HEK293 (cell line): Measurements from ENCODE around the gene PIK3R6.

ENCODE experiments used
- CTCF ChIA-PET: fragments of 350-600 bp; formaldehyde crosslinking; extraction: SDS; loops from one replicate; lab custom pipeline; 2021; ENCODE audit warnings: antibody characterized with exemption; lab: Yijun Ruan, JAX
- POLR2A ChIA-PET: fragments of 300-600 bp; formaldehyde crosslinking; extraction: SDS; loops from one replicate; lab custom pipeline; 2020; ENCODE audit warnings: antibody characterized with exemption, inconsistent platforms; lab: Yijun Ruan, JAX
- H3K27ac ChIP-seq: fragments of 200-500 bp; sonication (Bioruptor generic); 2 replicates; pipeline ENCODE4 v1.5.1; 2014; ENCODE audit warnings: low read depth, low read length, control low read depth, inconsistent platforms; ENCODE audit errors: extremely low read depth
- H3K36me3 ChIP-seq, 2 experiments: fragments of 200-500 bp in 1 of 2; sonication (Bioruptor generic) in 1 of 2; 1 replicate in 1 of 2; 2 replicates in 1 of 2; pipeline ENCODE4 v1.5.1; 2014 to 2017; ENCODE audit warnings: inconsistent platforms in 2 of 2, low read length in 2 of 2; ENCODE audit not compliant: control insufficient read depth in 2 of 2, insufficient read depth in 1 of 2
- H3K4me1 ChIP-seq: fragments of 200-500 bp; sonication (Bioruptor generic); 2 replicates; pipeline ENCODE4 v1.5.1; 2014; ENCODE audit warnings: mild to moderate bottlenecking, low read length, inconsistent platforms; ENCODE audit not compliant: control insufficient read depth, insufficient read depth
- H3K4me3 ChIP-seq: 2 replicates; pipeline ENCODE4 v1.5.1; 2011; ENCODE audit warnings: low read depth, mild to moderate bottlenecking, control low read depth, low read length, moderate library complexity
- H3K9me3 ChIP-seq: fragments of 200-500 bp; sonication (Bioruptor generic); 2 replicates; pipeline ENCODE4 v1.5.1; 2014; ENCODE audit warnings: low read depth, low read length, inconsistent platforms; ENCODE audit not compliant: control insufficient read depth, insufficient read depth
- HOXA7 ChIP-seq: sonication (generic); formaldehyde crosslinking; IDR thresholded peaks from 2 replicates; pipeline ENCODE4 v1.8.1; 2022; ENCODE audit warnings: missing genetic modification reagents, borderline replicate concordance
- HOXC10 ChIP-seq: sonication (generic); formaldehyde crosslinking; IDR thresholded peaks from 2 replicates; pipeline ENCODE4 v1.8.1; 2023; ENCODE audit warnings: mild to moderate bottlenecking, missing genetic modification reagents
- HOXD13 ChIP-seq: sonication (generic); formaldehyde crosslinking; IDR thresholded peaks from 2 replicates; pipeline ENCODE4 v1.8.0; 2022; ENCODE audit warnings: missing genetic modification reagents, borderline replicate concordance
- ZFHX2 ChIP-seq: fragments of 450-650 bp; formaldehyde crosslinking; conservative IDR thresholded peaks from 2 replicates; pipeline ENCODE4 v1.5.1; 2016; ENCODE audit warnings: missing biosample characterization, missing genetic modification characterization
- ZNF112 ChIP-seq: fragments of 450-650 bp; formaldehyde crosslinking; IDR thresholded peaks from 2 replicates; pipeline ENCODE4 v1.5.0; 2017; ENCODE audit warnings: missing biosample characterization, missing genetic modification characterization
- ZNF157 ChIP-seq: fragments of 450-650 bp; formaldehyde crosslinking; IDR thresholded peaks from 2 replicates; pipeline ENCODE4 v1.5.1; 2016; ENCODE audit warnings: missing biosample characterization, missing genetic modification characterization
- ZNF174 ChIP-seq: fragments of 450-650 bp; formaldehyde crosslinking; IDR thresholded peaks from 2 replicates; pipeline ENCODE4 v1.5.0; 2017; ENCODE audit warnings: missing biosample characterization, mild to moderate bottlenecking, missing genetic modification characterization
- ZNF571 ChIP-seq: fragments of 450-650 bp; formaldehyde crosslinking; IDR thresholded peaks from 2 replicates; pipeline ENCODE4 v1.5.0; 2017; ENCODE audit warnings: missing biosample characterization, missing genetic modification characterization
- ZNF660 ChIP-seq: fragments of 450-650 bp; IDR thresholded peaks from 2 replicates; pipeline ENCODE4 v1.5.1; 2018; ENCODE audit warnings: missing biosample characterization, mild to moderate bottlenecking, missing genetic modification characterization
- ZNF677 ChIP-seq: fragments of 450-650 bp; IDR thresholded peaks from 2 replicates; pipeline ENCODE4 v1.5.0; 2018; ENCODE audit warnings: missing biosample characterization, mild to moderate bottlenecking, missing genetic modification characterization, moderate library complexity
- ZXDB ChIP-seq: fragments of 450-650 bp; formaldehyde crosslinking; IDR thresholded peaks from 2 replicates; pipeline ENCODE4 v1.5.1; 2016; ENCODE audit warnings: missing biosample characterization, missing genetic modification characterization
- TF ChIP-seq, protein P1 (sequence below): fragments of 450-650 bp; formaldehyde crosslinking; IDR thresholded peaks from 2 replicates; pipeline ENCODE4 v1.5.1; 2016; ENCODE audit warnings: missing biosample characterization, missing genetic modification characterization, low read depth
- TF ChIP-seq, protein P2 (sequence below): fragments of 450-650 bp; formaldehyde crosslinking; IDR thresholded peaks from 2 replicates; pipeline ENCODE4 v1.5.1; 2017; ENCODE audit warnings: missing biosample characterization, missing genetic modification characterization

The PIK3R6 gene

DNA sequence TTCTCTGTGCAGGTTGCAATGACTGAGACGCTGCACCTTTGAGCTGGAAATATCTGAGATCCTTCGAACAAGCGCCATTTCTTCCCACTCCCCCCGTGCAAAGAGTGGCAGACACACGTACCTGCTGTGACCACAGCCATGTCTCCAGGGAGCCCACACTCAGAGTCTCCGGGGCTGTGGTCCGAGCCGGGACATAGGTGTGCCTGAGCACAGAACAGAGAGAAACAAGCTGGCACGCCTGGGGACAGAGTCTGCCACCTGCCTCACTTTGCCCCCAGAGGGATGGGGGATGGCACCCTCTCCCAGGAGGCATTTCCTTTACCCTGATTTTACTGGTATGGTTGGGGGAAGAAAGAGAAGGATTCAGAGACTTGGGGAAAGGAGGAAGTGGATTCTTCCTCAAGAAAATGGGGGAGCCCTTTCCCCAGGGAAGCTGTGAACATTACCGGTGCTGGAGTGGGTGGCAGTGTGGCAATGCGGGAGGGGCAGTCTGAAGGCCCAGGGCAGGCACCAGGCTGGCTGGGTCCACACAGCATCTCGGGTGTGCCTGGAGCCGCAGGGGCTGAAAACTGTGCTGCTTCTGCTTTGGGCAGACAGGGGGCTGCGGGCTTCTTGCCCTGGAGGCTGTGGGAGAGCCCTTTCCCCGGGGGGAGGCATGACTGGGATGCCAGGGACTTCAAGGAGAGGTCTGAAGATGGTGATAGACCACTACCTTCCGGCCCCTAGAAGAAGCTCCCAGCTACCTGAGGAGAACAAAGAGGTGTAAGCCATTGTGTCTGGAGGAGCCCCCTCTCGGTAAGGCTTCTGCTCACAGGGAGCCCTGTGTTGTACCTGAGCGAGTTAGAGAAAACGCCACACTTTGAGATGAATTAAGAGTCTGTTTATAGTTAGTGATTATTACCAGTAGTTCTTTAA lies 6.6 kb upstream of the PIK3R6 start:
- Histone ChIP-seq H3K4me3 (no peak overlapping the region), H3K36me3 (no peaks in the 10 kb centered on the region), H3K9me3 (no peaks in the 10 kb centered on the region), H3K27ac (no peak overlapping the region), H3K4me1 (no peaks in the 10 kb centered on the region)
- CTCF ChIA-PET = interaction anchor here (0.6 to 1.4 kb wide), 4 partner anchors 14 to 1421 kb away, joined by 3 to 4 read pairs (median 4); no protein-coding TSS in a partner anchor
- TF ChIP-seq ZNF571 (tag by site-specific recombination) (no peak), ZNF157 (no peak), ZXDB (tag by site-specific recombination) (no peak), HOXD13 (no peak), ZNF174 (no peak)
- TF ChIP-seq, protein P1, sequence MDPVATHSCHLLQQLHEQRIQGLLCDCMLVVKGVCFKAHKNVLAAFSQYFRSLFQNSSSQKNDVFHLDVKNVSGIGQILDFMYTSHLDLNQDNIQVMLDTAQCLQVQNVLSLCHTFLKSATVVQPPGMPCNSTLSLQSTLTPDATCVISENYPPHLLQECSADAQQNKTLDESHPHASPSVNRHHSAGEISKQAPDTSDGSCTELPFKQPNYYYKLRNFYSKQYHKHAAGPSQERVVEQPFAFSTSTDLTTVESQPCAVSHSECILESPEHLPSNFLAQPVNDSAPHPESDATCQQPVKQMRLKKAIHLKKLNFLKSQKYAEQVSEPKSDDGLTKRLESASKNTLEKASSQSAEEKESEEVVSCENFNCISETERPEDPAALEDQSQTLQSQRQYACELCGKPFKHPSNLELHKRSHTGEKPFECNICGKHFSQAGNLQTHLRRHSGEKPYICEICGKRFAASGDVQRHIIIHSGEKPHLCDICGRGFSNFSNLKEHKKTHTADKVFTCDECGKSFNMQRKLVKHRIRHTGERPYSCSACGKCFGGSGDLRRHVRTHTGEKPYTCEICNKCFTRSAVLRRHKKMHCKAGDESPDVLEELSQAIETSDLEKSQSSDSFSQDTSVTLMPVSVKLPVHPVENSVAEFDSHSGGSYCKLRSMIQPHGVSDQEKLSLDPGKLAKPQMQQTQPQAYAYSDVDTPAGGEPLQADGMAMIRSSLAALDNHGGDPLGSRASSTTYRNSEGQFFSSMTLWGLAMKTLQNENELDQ (tag by site-specific recombination) = no peak
- TF ChIP-seq, all 188 proteins: peak for 0
- POLR2A ChIA-PET = no interaction called here

DNA sequence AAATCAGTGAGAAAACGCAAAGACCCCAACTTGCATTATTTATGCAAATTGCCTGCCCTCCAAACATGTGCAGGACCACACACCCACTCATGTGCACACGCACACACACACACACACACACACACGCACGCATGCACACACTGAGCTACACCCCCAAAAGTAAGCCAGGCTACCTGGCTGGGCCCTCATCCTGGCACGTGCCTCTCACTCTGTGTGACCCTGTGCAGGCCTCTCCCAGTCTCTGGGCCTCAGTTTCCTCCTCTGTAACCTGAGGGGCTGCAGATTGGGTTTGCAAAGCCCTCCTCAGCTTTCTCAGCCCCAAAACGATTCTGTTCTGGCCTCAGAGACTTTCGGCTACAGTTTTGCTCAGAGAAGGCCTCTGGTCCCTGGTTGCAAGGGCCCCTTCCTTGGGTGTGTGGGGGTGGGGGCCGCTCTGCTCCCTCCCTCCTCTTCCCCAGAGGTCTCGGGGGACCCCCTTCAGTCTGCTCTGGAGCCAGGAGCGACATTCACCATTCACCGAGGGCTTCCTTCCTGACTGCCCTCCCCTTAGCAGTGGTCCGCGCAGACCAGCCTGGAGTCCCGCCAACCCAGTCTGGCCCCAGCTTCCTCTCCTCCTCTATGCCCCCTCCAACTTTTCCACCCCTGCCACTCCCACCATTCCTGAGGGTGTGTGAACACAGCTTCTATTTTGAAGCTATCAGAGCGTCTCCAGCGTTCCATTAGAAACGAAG lies 5.4 kb upstream of the PIK3R6 start:
- ChIA-PET CTCF (interaction anchor here (1.4 kb wide), 1 partner anchor 40 kb away, joined by 3 read pairs; no protein-coding TSS in a partner anchor), POLR2A (no interaction called here)
- TF ChIP-seq ZFHX2 (0 out of 2 replicates have a peak, but pooled peaks have one; percentile 14), HOXC10 (CRISPR knock-in tag) (no peak), ZNF660 (tag by site-specific recombination) (no peak), ZNF112 (no peak)
- TF ChIP-seq, protein P2, sequence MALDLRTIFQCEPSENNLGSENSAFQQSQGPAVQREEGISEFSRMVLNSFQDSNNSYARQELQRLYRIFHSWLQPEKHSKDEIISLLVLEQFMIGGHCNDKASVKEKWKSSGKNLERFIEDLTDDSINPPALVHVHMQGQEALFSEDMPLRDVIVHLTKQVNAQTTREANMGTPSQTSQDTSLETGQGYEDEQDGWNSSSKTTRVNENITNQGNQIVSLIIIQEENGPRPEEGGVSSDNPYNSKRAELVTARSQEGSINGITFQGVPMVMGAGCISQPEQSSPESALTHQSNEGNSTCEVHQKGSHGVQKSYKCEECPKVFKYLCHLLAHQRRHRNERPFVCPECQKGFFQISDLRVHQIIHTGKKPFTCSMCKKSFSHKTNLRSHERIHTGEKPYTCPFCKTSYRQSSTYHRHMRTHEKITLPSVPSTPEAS (tag by site-specific recombination) = peak; percentile 62
- H3K27ac ChIP-seq = no peak overlapping the region
- no peaks in the 10 kb centered on the region for H3K9me3 ChIP-seq
- no peaks in the 10 kb centered on the region for H3K36me3 ChIP-seq
- H3K4me1 ChIP-seq = no peaks in the 10 kb centered on the region
- no peak overlapping the region for H3K4me3 ChIP-seq

DNA sequence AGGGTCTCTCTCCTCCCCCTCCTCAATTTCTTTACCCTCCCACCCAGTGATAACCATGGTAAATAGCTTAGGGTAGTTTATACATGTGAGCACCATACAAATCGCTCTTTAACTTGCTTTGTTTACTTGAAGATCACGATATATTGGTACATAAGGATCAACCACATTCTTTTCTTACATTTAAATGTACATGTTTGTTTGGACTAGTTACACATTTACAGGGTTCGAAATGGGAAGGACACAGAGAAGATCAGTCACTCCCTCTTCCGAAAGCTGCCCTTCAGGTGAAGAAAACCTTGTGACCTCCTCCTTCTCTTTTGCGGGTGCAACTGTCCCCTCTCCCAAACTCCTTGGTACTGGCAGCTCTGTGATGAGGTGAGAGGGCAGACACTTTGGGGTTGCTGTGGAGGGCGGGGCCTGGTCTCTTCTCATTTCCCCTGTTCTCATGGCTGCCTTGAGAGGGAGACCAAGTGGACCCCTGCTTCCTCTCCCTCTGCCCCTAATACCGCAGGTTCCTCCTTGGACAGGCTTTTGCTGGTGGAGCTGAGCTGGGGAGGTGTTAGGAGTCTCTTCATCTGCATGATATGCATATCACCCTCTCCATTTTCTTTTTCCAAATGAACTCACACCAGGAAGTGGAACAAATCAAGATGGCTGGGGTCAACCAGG lies 4.7 kb upstream of the PIK3R6 start:
- TF ChIP-seq ZNF677 (tag by site-specific recombination) (peak; percentile 85), HOXA7 (no peak)
- H3K4me1 ChIP-seq = no peaks in the 10 kb centered on the region
- no peak overlapping the region for H3K4me3 ChIP-seq
- CTCF ChIA-PET = interaction anchor here (1.2 to 1.4 kb wide), 4 partner anchors 21 to 119 kb away, joined by 3 read pairs; no protein-coding TSS in a partner anchor
- no peak overlapping the region for H3K27ac ChIP-seq
- no peaks in the 10 kb centered on the region for H3K9me3 ChIP-seq
- no peaks in the 10 kb centered on the region for H3K36me3 ChIP-seq
- POLR2A ChIA-PET = interaction anchor here (0.6 kb wide), 1 partner anchor 466 kb away, joined by 4 read pairs; no protein-coding TSS in a partner anchor
